Adrenal gland (tissue), 5 donors: ENCODE results near the gene HEATR5A.

Experiments used
- CTCF ChIP-seq, 6 experiments: fragments of 450-650 bp in 4 of 6; fragments of 200-600 bp in 2 of 6; sonication (generic) in 1 of 6; IDR thresholded peaks; 1 replicate in 5 of 6; 2 replicates in 1 of 6; pipeline versions ENCODE4 v1.5.1 to v1.8.0; 2016 to 2021; ENCODE audit warnings: antibody characterized with exemption in 6 of 6, mild to moderate bottlenecking in 2 of 6, moderate library complexity in 1 of 6
- POLR2A ChIP-seq, 2 donors: fragments of 450-650 bp; IDR thresholded peaks; one replicate each; pipeline ENCODE4 v1.6.1; 2017; ENCODE audit warnings: antibody characterized with exemption in 2 of 2, mild to moderate bottlenecking in 2 of 2, moderate library complexity in 1 of 2
- donor health status: DM: no; HTN: no; CAD: no.

- TF ChIP-seq CTCF (IDR thresholded peaks at IDR 0.05) (no peak), POLR2A (IDR thresholded peaks at IDR 0.05) (no peak)
Measured at GRCh38 chr14:31256534-31257243, 163.7 kb downstream of the HEATR5A start.
